ENCODE results near the gene PPIL1.

The PPIL1 gene

GRCh38 chr6:36888115-36888643 lies 13.6 kb upstream of the PPIL1 start:
- no peak for DNase-seq

DNA sequence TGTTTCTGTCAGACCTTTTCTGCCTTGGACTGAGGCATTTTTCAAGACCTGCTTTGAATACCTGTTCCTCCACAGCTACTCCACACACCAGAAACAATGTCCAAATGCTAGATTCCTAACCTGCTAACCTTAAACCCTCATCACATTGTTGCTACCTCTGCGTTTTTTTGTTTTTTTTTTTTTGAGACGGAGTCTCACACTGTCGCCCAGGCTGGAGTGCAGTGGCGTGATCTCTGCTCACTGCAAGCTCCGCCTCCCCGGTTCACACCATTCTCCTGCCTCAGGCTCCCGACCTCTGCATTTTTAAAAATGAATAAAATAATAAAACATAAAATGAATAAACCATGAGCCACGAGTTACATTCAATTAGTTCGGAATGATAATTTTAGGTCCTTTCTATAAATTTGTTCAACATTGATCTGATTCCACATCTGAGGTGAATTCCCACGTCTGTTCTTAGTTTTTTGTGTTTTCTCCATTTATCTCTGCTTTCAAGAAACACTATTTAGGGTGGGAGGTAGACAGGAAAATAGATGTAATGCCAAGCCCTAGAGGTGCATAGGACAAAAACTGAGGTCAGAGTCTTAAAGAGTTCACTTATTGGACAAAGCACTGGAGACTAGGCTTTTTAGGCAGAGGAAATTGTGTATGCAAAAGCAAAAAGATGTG lies 12.5 kb upstream of the PPIL1 start:
- no peak for DNase-seq

GRCh38 chr6:36885461-36886401 lies 11.1 kb upstream of the PPIL1 start, which contains the start of gene C6orf89:
TSS of gene C6orf89 (plus strand) at chr6:36885952. CDS start at chr6:36899445, 13,493 bp downstream.
- peak; percentile 98 for DNase-seq

GRCh38 chr6:36884610-36885009 lies 10.0 kb upstream of the PPIL1 start:
- DNase-seq: no peak

DNA sequence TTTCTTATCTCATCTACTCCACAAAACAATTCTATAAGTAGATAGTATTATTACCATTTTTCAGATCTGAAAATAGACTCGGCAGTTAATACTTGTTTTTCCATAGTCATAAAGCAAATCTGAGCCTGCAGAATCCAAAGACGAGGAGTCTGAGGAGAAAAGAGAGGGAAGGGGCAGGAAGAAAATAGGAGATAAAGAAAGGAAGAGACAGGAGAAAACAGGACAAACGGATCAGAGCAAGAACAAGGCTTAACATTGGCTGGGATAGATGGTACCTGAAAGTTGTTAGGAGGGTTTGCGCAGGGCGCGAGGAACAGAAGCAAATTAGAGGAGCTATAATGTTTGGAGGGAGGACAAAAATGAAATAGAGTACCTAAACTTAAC lies 639 bp upstream of the PPIL1 start:
- DNase-seq: no peak

- DNase-seq: peak; percentile 41
These were observed 776 bp downstream of the PPIL1 start for GRCh38 chr6:36873612-36874442.

DNA sequence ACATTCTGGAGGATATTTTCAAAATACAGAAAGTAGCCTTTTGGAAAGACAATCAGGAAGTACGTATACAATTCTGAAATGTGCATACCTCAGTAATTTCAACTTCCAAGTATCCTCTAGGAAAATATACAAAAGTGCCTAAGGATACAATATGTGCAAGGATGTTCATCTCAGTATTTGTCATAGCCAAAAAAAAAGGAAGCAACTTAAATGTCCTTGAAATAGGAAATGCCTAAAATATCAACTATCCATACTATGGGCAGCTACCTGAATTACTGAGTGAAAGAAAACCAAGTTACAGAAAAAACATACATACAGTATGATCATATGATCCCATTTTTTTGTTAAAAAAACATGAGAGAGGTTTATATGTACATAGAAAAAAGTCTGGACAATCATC lies 1.5 kb downstream of the PPIL1 start:
- DNase-seq: no peak

GRCh38 chr6:36871686-36872085 lies 2.9 kb downstream of the PPIL1 start:
- DNase-seq: no peak

- DNase-seq: no peak
These were observed 7.0 kb downstream of the PPIL1 start for GRCh38 chr6:36867471-36868224.

- peak; percentile 53 for DNase-seq
These were observed 8.8 kb downstream of the PPIL1 start for GRCh38 chr6:36865835-36866234.

- peak; percentile 97 for DNase-seq
These were observed 10.7 kb downstream of the PPIL1 start for GRCh38 chr6:36863670-36864540.

DNA sequence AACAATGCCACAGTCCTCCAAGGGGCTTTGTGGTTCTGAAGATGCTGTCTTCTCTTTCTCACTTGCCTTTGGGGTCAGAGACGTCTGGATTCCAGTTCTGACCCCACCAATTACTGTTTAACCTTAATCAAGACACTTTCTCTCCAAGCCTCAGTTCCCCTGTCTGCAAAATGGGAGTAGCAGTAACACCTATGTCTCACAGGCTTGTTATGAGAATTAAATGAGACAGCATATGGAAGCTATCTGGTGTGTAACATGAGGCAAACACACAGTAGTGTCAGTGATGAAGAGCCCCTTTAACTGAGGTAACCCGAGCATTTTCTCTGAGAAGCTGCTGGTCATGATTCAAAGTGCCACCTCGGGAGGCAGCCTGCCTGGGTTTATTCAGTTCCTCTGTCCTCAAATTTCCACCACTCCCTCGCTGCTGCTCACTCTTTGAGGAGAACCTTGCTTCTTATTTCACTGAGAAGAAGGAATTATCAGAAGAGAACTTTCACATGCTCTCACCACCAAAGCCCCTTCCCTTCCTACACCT lies 11.7 kb downstream of the PPIL1 start:
- no peak for DNase-seq

DNA sequence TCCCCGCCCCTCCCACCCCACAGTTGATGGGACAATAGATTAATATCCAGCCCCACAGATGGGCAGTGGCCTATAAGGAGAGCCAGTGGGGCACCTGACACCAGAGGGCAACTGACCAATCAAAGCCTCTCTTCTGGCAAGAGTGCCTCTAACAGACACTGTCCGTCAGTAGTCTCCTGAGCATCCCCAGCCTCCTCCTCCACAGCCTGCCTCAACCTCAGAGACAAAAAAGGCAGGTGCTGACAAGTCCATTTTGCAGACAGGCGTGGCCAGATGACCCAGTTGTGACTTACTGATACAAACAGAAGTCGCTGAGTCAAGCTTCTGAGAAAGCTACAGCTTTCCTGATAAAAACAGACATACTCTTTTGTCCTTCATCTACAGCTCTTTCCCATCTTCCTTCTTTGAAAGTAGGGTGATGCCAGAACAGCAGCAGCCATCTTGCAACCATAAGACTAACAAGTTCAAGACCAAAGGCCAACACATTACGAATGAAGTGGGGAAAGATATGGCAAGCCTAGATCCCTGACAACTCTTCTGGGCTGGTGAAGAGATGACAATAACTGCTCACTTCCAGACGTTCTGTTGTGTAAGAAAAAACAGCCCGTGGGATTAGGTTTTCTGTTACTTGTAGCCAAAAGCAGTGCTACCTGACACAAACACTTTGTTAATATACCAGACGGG lies 12.3 kb downstream of the PPIL1 start:
- DNase-seq: no peak

DNA sequence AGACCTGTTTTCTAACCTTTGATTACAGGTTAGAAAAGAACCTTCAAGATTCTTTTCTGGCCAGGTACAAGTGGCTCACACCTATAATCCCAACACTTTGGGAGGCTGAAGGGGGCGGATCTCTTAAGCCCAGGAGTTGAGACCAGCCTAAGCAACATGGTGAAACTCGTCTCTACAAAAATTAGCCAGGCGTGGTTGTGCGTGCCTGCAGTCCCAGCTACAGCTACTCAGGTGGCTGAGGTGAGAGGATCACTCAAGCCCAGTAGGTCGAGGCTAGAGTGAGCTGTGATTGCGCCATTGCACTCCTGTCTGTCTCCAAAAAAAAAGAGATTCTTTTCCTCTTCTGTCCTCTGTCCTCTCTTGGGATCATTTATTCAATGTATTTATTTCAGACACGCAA lies 14.5 kb downstream of the PPIL1 start:
- no peak for DNase-seq

DNA sequence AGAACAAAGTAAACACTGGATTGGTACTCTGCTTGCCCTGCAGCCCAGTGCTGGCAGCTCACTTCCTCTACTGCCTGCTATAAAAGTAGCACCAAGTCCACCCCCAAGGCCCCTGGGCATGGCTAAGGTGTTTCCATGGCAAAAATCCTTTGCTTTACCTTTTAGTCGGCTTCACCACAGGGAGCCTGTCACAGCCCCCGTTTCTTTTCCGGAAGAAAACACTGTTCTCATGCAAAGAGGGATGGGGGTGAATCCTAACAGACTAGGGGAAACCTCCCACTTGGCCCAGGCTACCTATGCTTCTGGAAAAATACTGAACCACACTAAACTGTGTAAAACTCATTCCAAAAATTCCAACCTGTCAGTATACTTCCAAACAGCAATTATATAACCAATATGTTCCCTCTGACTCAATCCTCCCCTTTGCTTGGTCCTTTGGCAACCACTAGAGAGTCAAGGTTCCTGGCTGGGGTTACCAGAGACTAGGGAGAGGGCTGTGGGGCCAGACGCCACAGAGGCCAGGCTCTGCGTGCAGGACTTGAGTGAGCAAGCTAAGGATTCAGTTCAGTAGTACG lies 16.1 kb downstream of the PPIL1 start:
- DNase-seq: no peak

- DNase-seq: no peak
These were observed 17.3 kb downstream of the PPIL1 start for GRCh38 chr6:36857325-36857724.

- no peak for DNase-seq
These were observed 18.3 kb downstream of the PPIL1 start for GRCh38 chr6:36856277-36856676.

DNA sequence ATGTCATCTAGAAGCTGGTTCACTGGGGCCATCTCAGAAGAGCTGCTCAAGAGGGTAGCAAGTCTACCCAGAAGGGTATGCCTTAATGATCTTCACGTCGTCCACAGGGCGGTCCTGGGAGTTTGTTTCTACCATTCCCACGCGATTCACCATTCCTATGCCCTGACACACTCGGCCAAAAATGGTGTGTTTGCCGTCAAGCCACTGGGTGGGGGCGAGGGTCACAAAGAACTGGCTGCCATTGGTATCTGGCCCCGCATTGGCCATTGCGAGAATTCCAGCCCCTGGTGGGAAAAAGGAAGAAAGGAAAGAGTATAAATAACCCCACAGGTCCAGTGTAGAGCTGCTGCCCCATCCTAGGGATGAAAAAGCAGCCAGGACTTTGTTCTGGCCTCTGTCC lies 18.9 kb downstream of the PPIL1 start:
- no peak for DNase-seq

DNA sequence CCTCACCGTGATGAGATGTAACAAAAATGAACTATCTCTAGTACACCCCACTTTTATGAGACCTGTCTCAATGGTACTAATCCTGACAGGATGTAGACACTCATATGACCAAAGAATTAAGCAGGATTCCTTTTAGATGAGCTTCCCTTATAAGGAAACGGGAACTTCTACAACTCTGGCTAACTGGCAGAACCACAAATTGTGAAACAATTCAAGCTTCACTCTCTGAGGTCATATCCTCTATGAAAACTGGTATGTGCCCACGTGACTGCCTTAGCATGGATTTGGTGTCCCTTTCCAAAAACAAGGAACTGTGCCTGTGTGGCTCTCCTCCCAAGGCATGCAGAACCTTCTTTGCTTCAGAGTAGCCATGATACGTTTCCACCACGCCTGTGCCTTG lies 21.3 kb downstream of the PPIL1 start:
- DNase-seq: no peak
